ENCODE results near the gene SLC35F5.

- TF ChIP-seq CTCF (IDR thresholded peaks at IDR 0.05; ENCODE audit: low read depth, low read length) (no peak), EZH2phosphoT487 (IDR thresholded peaks at IDR 0.05; ENCODE audit: low read depth) (no peak)
Measured at GRCh38 chr2:113703386-113704299, 52.8 kb downstream of the SLC35F5 start.
